ENCODE data around the gene CHCHD6.

- TF ChIP-seq CTCF (IDR thresholded peaks at IDR 0.05) (peak in 1 of 6 experiments; percentile 7), POLR2A (IDR thresholded peaks at IDR 0.05) (peak in 1 of 4 donors; percentile 19)
Observed at GRCh38 chr3:127001486-127002194, 297.6 kb downstream of the CHCHD6 start.
